Caki2 (cell line): Measurements from ENCODE around the gene SRGAP1. TPM values are rescaled to one million over a fixed set of nuclear protein-coding genes. Genes with fewer than 3 reads are reported as not detected.
A peak's percentile ranks its signal among the peaks of the same experiment; 100 is the strongest.
"Not testable (repeated sequence)": the region's sequence is repeated elsewhere in the genome, so short reads cannot be mapped to it uniquely, and the experiment has no call there.

ENCODE experiments used
- DNase-seq: peaks from one replicate; pipeline ENCODE4 v3.0.0-alpha.2; 2015; ENCODE audit warnings: low read depth
- in situ Hi-C: cut with HindIII; loops from 2 replicates; pipeline ENCODE4 v1.10.0; 2016; ENCODE audit warnings: low sequenced_read_pairs, low pct_unique_long_range_greater_than_20kb, mixed read lengths
- total RNA-seq: library from RNA; depleted of rRNA; stranded (reverse); fragments of >200 nt; shearing (Covaris generic); gene quantifications from 2 replicates; pipeline ENCODE4 v1.2.3, GENCODE V29; 2014; ENCODE audit warnings: low replicate concordance

Gene SRGAP1
- total RNA-seq, 1 experiment from 2014 or later, result 30.0 TPM

GRCh38 chr12:64001439-64001838 lies 156.9 kb downstream of the SRGAP1 start:
- DNase-seq, result no peak
- in situ Hi-C loops, result no loop called here

GRCh38 chr12:64004641-64005040 lies 160.1 kb downstream of the SRGAP1 start:
- no peak for DNase-seq
- in situ Hi-C loops, result no loop called here

- DNase-seq, result peak; percentile 55
- in situ Hi-C loops, result no loop called here
Measured at GRCh38 chr12:64006211-64006825, 161.8 kb downstream of the SRGAP1 start.

GRCh38 chr12:64007853-64008252 lies 163.4 kb downstream of the SRGAP1 start:
- no peak for DNase-seq
- in situ Hi-C loops, result no loop called here

- in situ Hi-C loops, result no loop called here
- peak; percentile 84 for DNase-seq
Measured at GRCh38 chr12:64008596-64008995, 164.1 kb downstream of the SRGAP1 start.

GRCh38 chr12:64009321-64010068 lies 165.0 kb downstream of the SRGAP1 start:
- in situ Hi-C loops, result no loop called here
- DNase-seq, result no peak

GRCh38 chr12:64010069-64010686 lies 165.7 kb downstream of the SRGAP1 start:
- in situ Hi-C loops, result no loop called here
- peak; percentile 99 for DNase-seq

GRCh38 chr12:64016521-64016920 lies 172.0 kb downstream of the SRGAP1 start:
- no peak for DNase-seq
- in situ Hi-C loops, result no loop called here

- in situ Hi-C loops, DNase-seq: not testable (repeated sequence)
Measured at GRCh38 chr12:64018116-64018515, 173.6 kb downstream of the SRGAP1 start.

GRCh38 chr12:64018524-64018923 lies 174.0 kb downstream of the SRGAP1 start:
- DNase-seq, result no peak
- in situ Hi-C loops, result no loop called here

- in situ Hi-C loops, result no loop called here
Measured at GRCh38 chr12:64019101-64019500, 174.6 kb downstream of the SRGAP1 start.

GRCh38 chr12:64019654-64020053 lies 175.2 kb downstream of the SRGAP1 start:
- in situ Hi-C loops, result no loop called here
- DNase-seq, result no peak

More at GRCh38 chr12:64019101-64019500, 174.6 kb downstream of the SRGAP1 start:
- no peak for DNase-seq

GRCh38 chr12:64025174-64025958 lies 180.9 kb downstream of the SRGAP1 start:
- in situ Hi-C loops, result no loop called here
- no peak for DNase-seq

GRCh38 chr12:64027311-64027710 lies 182.8 kb downstream of the SRGAP1 start:
- in situ Hi-C loops, result no loop called here
- no peak for DNase-seq

GRCh38 chr12:64028541-64028940 lies 184.0 kb downstream of the SRGAP1 start:
- in situ Hi-C loops, result no loop called here
- no peak for DNase-seq

GRCh38 chr12:64029013-64029857 lies 184.7 kb downstream of the SRGAP1 start:
- DNase-seq, result no peak
- in situ Hi-C loops, result no loop called here

- DNase-seq, result no peak
- in situ Hi-C loops, result no loop called here
Measured at GRCh38 chr12:64030155-64030554, 185.7 kb downstream of the SRGAP1 start.

- in situ Hi-C loops, result not testable (repeated sequence)
Measured at GRCh38 chr12:64034056-64034455, 189.6 kb downstream of the SRGAP1 start.

More at GRCh38 chr12:64034056-64034455, 189.6 kb downstream of the SRGAP1 start:
- not testable (repeated sequence) for DNase-seq
